Ovary (tissue), 9 donors: ENCODE results near the gene ASB4. TPM values are rescaled to one million over a fixed set of nuclear protein-coding genes. Genes with fewer than 3 reads are reported as not detected.

Experiments
- DNase-seq, 5 donors: peaks; one replicate each; pipeline ENCODE4 v3.0.0-alpha.2; 2019 to 2020
- H3K27ac ChIP-seq, 2 donors: fragments of 200-600 bp; one replicate each; pipeline versions ENCODE4 v1.5.1 to v1.8.0; 2019 to 2022
- H3K27me3 ChIP-seq: fragments of 200-600 bp; one replicate; pipeline ENCODE4 v1.8.0; 2022
- H3K36me3 ChIP-seq: fragments of 200-600 bp; sonication (generic); one replicate; pipeline ENCODE4 v1.5.1; 2019
- H3K4me1 ChIP-seq: one replicate; pipeline ENCODE4 v1.8.1; 2013; ENCODE audit warnings: mild to moderate bottlenecking, moderate library complexity; ENCODE audit not compliant: insufficient read depth
- H3K4me3 ChIP-seq: fragments of 200-600 bp; sonication (generic); one replicate; pipeline ENCODE4 v1.5.1; 2017
- H3K9me3 ChIP-seq, 2 donors: fragments of 200-600 bp in 1 of 2; sonication (generic) in 1 of 2; one replicate each; pipeline versions ENCODE4 v1.5.1 to v1.8.1; 2013 to 2019; ENCODE audit warnings: mild to moderate bottlenecking in 1 of 2, moderate library complexity in 1 of 2
- EP300 ChIP-seq: sonication (generic); formaldehyde crosslinking; IDR thresholded peaks from one replicate; pipeline ENCODE4 v1.6.1; 2017; ENCODE audit warnings: antibody characterized with exemption
- POLR2A ChIP-seq: fragments of 450-650 bp; IDR thresholded peaks from one replicate; pipeline ENCODE4 v1.6.1; 2017; ENCODE audit warnings: antibody characterized with exemption, mild to moderate bottlenecking, moderate library complexity
- WGBS, 3 donors: extraction: QIAGEN DNeasy Blood & Tissue Kit in 1 of 3; methylation state at CpG; one replicate each; pipeline versions ENCODE4 v1.1.5 to v1.1.7; 2013 to 2017; 5-methylcytosine and 5-hydroxymethylcytosine counted together
- intact Hi-C, 4 donors: fragments of 100-400 bp; cut with DNase I; formaldehyde crosslinking; loops; one replicate each; pipeline versions ENCODE4 v1.11.0 to v1.15.1; 2022 to 2023
- polyA plus RNA-seq, 2 donors: library from polyadenylated mRNA; stranded (reverse); fragments of 200-250 nt in 1 of 2; fragments of 350-450 nt in 1 of 2; fragmentation: Illumina TruSeq in 1 of 2; extraction: RNeasy Lipid Tissue Mini Kit (QIAGEN cat#74804) in 1 of 2; gene quantifications; one replicate each; pipeline ENCODE4 v1.2.3, GENCODE V29; 2013 to 2014
- total RNA-seq, 7 donors: library from RNA; depleted of rRNA in 2 of 7; stranded (reverse); fragments of >200 nt in 2 of 7; fragmentation: NEBNext Ultra II Directional in 3 of 7; extraction: Animal tissue kit (Norgen Biotek cat#: 25700) in 3 of 7; gene quantifications; one replicate each; pipeline versions ENCODE4 v1.1.0 to v1.2.4, GENCODE V29; 2016 to 2023
- TF ChIP-seq, protein P1 (sequence below), 3 donors: fragments of 450-650 bp in 2 of 3; fragments of 200-600 bp in 1 of 3; IDR thresholded peaks; one replicate each; pipeline versions ENCODE4 v1.5.1 to v1.8.0; 2016 to 2022; ENCODE audit warnings: antibody characterized with exemption in 3 of 3, mild to moderate bottlenecking in 1 of 3
- donor health status: DM: no; HTN: no; CAD: no; lungs with moderate emphysema.
- donor health status: DM: no; HTN: no; CAD: no.
- donor health status: Bipolar disorder and iron deficiency.
- donor health status: DM: yes; HTN: yes; CAD: no.
- donor health status: DM: no; HTN: no; CAD: no.
- donor health status: DM: yes; HTN: yes; CAD: no.

ASB4 gene
- total and polyA plus RNA-seq, 9 donors: 0.11 to 2.0 (median 0.24) TPM

DNA sequence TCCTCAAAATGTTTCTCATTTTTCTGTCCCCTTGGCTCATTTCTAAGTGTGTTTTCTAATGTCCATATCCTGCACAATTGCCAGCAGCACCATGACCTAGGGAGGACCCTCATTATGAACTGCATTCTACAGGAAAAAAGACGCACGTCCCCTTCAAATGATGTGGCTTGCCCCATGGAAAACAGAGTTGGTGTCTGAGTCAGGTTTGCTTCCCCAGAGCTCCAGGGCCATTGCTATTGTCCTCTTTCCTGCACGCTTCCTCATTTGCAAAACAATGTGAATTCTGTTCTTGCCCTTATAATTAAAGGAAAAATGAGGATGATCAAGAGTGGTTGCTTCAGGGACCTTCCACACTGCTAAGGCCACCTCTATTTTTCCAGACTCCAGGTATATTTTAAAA, 14.7 kb upstream of the ASB4 start:
- intact Hi-C loops: no loop called here
- Histone ChIP-seq H3K4me3 (no peak overlapping the region), H3K27me3 (no peaks in the 10 kb centered on the region), H3K27ac (no peak overlapping the region), H3K9me3 (no peaks in the 10 kb centered on the region), H3K36me3 (no peaks in the 10 kb centered on the region), H3K4me1 (peaks cover 4% of the 10 kb centered on the region)
- no peak for DNase-seq
- WGBS, 3 donors: 88 to 99% (median 95%) methylated on average over 3 of the region's 3 CpGs
- TF ChIP-seq POLR2A (no peak), EP300 (no peak)
- TF ChIP-seq, protein P1, sequence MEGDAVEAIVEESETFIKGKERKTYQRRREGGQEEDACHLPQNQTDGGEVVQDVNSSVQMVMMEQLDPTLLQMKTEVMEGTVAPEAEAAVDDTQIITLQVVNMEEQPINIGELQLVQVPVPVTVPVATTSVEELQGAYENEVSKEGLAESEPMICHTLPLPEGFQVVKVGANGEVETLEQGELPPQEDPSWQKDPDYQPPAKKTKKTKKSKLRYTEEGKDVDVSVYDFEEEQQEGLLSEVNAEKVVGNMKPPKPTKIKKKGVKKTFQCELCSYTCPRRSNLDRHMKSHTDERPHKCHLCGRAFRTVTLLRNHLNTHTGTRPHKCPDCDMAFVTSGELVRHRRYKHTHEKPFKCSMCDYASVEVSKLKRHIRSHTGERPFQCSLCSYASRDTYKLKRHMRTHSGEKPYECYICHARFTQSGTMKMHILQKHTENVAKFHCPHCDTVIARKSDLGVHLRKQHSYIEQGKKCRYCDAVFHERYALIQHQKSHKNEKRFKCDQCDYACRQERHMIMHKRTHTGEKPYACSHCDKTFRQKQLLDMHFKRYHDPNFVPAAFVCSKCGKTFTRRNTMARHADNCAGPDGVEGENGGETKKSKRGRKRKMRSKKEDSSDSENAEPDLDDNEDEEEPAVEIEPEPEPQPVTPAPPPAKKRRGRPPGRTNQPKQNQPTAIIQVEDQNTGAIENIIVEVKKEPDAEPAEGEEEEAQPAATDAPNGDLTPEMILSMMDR (IDR thresholded peaks at IDR 0.05): no peak

DNA sequence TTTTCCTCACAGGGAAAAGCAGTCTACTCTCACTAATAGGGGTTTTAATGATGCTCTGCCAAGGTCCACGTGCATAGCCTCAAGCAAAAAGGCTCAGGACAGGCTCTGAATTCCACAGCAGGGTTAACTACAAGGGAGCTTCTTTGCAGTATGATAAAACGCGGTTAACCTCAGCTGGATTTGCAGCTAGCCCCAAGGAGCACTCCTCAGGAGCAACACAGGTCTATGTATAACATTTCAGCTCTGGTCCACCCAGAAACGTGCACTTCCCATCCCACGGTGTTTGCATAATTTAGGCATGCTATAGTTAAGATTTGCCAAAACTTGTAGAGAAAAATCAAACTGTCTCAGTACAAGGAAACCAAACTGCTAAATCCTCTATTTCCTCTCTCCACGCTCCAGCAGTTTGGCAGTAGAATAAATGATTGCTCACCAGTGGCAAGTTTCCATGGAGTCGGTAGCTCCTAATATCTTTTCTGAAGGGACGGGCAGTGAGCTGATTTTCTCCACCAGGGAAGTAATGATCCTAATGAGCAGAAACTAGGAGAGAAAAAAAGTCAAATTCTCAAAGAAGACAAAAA, 13.1 kb upstream of the ASB4 start:
- H3K27me3 ChIP-seq: no peaks in the 10 kb centered on the region
- H3K4me1 ChIP-seq: peaks cover 4% of the 10 kb centered on the region
- intact Hi-C loops: no loop called here
- no peaks in the 10 kb centered on the region for H3K36me3 ChIP-seq
- H3K4me3 ChIP-seq: no peak overlapping the region
- H3K27ac ChIP-seq: no peak overlapping the region
- no peaks in the 10 kb centered on the region for H3K9me3 ChIP-seq
- TF ChIP-seq, protein P1 (IDR thresholded peaks at IDR 0.05): no peak
- no peak for TF ChIP-seq EP300
- TF ChIP-seq POLR2A: no peak
- DNase-seq: peak in 3 of 5 donors; percentile 10 to 21 (median 16)
- WGBS, 3 donors: 7 to 12% (median 11%) methylated on average over 8 of the region's 8 CpGs

DNA sequence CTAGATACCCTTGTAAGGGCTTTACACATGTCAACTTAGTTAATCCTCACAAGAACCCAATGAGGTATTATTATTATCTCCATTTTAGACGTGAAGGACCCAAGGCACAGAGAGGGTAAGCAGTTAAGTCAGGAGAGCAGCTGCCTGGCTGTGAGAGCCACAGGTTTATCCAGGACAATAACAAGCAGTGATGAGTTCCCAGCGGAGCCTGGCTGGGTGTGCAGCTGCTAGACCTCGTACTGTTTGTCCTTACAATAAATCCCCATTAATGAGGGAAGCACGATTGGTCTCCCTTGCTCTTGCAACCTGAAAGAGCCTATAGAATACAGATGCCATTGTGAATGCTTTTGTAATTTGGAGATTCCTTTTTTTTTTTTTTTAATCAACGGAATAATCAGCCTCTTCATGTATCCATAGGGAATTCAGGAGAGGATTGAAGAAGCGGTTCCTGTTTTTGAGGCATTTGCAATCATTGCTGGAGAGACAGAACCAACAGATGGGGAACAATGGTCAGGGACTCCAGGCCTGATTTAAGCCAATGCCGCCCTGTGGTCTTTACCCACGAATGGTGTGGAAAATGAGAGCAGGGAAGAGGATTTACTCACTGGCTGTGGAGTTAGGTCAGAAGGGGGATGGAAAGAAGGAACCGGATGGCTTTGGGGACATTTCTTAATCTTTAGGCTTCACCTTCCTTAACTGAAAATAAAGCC, 12.3 kb upstream of the ASB4 start:
- 81 to 91% (median 87%) methylated on average over 9 of the region's 9 CpGs for WGBS, 3 donors
- no peak for TF ChIP-seq EP300
- TF ChIP-seq, protein P1 (IDR thresholded peaks at IDR 0.05): no peak
- no peak for TF ChIP-seq POLR2A
- no peak overlapping the region for H3K4me3 ChIP-seq
- DNase-seq: no peak
- intact Hi-C loops: no loop called here
- H3K4me1 ChIP-seq: peaks cover 7% of the 10 kb centered on the region
- H3K27ac ChIP-seq: no peak overlapping the region
- H3K27me3 ChIP-seq: no peaks in the 10 kb centered on the region
- no peaks in the 10 kb centered on the region for H3K36me3 ChIP-seq
- H3K9me3 ChIP-seq: no peaks in the 10 kb centered on the region

DNA sequence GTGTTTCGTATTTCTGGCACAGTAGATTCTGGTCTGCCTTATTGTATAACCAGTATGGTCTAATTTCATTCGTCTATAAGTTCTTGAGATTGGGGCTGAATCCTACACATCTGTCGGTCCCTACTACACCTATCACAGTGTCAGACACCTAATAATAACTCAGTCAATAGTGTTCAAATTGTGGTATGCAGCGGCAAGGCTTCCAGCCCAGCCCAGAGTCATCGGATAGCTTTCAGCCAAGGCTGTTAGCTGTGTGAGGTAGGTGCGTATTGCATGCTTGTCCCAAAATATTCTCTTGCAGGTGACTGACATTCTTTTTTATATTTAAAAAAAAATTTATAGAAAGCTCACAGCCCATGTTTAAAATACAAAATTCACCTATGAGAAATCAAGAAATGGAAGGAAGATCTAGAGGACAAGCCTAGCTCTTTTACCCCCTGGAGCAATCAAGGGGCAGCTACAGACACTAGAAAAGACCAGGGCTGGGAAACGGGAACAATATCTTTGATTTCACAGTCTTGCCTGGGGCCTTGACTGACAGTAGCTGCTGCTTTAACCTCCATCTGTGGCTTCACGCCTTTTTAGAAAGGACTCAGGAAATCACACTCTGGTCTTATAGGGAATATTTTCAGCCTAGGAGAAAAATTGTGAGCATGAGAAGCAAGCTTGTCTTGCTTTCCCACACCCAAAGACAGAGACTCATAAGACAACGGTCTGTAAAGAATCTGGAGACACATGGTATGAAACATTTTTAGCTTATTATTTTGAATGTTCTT, 9.5 kb upstream of the ASB4 start:
- 69 to 74% (median 70%) methylated on average over 9 of the region's 9 CpGs for WGBS, 3 donors
- H3K9me3 ChIP-seq: no peaks in the 10 kb centered on the region
- no peak for TF ChIP-seq EP300
- TF ChIP-seq POLR2A: no peak
- TF ChIP-seq, protein P1 (IDR thresholded peaks at IDR 0.05): no peak
- peaks cover 7% of the 10 kb centered on the region for H3K4me1 ChIP-seq
- no peaks in the 10 kb centered on the region for H3K36me3 ChIP-seq
- intact Hi-C loops: loop anchor here in 1 of 4 donors (5.0 kb wide), 1 partner anchor 1024 kb away; no protein-coding TSS in a partner anchor
- H3K27me3 ChIP-seq: no peaks in the 10 kb centered on the region
- no peak for DNase-seq
- no peak overlapping the region for H3K27ac ChIP-seq
- no peak overlapping the region for H3K4me3 ChIP-seq
